T-helper 17 cell (primary cell): ENCODE data around the gene AKAP8L. TPM values are rescaled to one million over a fixed set of nuclear protein-coding genes. Genes with fewer than 3 reads are reported as not detected.

ENCODE experiments used
- ATAC-seq: fragments of 150-1000 bp; cut with Tn5 transposase; 2 replicates; pipeline ENCODE4 v1.10.0; 2021; ENCODE audit warnings: mild to moderate bottlenecking, moderate library complexity
- DNase-seq, 3 donors: peaks; one replicate each; pipeline versions ENCODE4 v3.0.0 to v3.0.0-alpha.2; 2020 to 2021
- H3K9me3 ChIP-seq: one replicate; pipeline ENCODE4 v1.7.0; 2013; ENCODE audit warnings: low read length, mild to moderate bottlenecking; ENCODE audit not compliant: control insufficient read depth, poor library complexity, severe bottlenecking
- H3K27ac Mint-ChIP-seq: one replicate; pipeline ENCODE4 v1.8.0; 2022; ENCODE audit warnings: mild to moderate bottlenecking, moderate library complexity, mixed read lengths
- H3K27me3 Mint-ChIP-seq: one replicate; pipeline ENCODE4 v1.8.0; 2022; ENCODE audit warnings: mixed read lengths
- H3K36me3 Mint-ChIP-seq: one replicate; pipeline ENCODE4 v1.8.0; 2022; ENCODE audit warnings: low read depth, mixed read lengths
- H3K4me1 Mint-ChIP-seq: one replicate; pipeline ENCODE4 v1.8.0; 2022; ENCODE audit warnings: mild to moderate bottlenecking, mixed read lengths
- H3K4me3 Mint-ChIP-seq: one replicate; pipeline ENCODE4 v1.8.0; 2022; ENCODE audit warnings: mild to moderate bottlenecking, moderate library complexity, mixed read lengths
- total RNA-seq, 4 donors: library from RNA in 2 of 4; stranded (reverse) in 2 of 4; gene quantifications; one replicate each; pipeline ENCODE4 v1.2.3 and lab custom pipeline; 2022 to 2026

AKAP8L gene
- total RNA-seq, 2 donors from 2014 or later, result 116 to 123 TPM

DNA sequence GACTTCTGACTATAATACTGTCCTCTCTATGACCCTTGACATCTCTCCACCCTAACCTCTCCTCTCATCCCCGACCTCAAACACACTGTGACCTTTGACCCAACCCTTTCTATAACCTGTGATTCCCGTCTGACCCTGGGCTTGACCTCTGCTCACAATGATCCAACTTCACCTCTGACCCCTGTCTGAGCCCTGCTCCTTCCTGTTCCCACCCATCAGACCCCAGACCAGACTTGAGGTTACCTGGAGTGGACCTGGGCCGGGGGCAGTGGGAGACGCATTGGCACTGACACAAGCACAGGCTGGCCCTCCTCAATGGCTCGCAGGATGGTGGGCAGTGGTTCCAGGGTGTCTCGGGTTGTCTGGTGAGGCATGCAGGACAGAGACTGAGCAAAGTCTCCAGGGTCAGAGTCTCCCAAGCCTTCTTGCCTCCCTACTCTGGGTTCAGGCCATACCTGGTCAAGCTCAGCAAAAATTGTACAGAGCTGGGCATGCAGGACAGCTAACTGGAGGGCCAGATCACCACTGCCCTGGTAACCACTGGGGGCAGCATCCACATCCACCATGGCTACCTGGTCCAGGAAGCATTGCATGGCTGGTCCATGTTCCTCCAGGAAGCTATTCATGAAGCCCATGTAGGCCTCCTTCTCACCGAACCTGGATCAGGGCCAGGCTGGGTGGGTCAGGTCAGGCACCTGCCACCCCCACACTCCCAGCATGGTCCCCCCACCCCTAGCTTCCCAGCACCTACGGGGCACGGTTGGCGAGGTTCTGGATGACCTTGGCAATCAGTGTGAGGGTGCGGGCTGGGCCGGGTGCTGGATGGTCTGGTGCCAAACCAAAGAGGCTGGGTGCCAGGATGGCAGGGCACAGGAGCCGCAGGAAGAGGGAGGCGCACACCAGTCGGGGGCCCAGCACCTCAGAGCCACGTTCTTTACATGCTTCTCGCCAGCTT lies 35.4 kb upstream of the AKAP8L start:
- Mint-ChIP-seq H3K36me3 (peaks cover 4% of the 10 kb centered on the region), H3K4me3 (no peak overlapping the region), H3K27ac (peak overlapping the region; percentile 37), H3K27me3 (no peaks in the 10 kb centered on the region), H3K4me1 (peaks cover 18% of the 10 kb centered on the region)
- no peaks in the 10 kb centered on the region for H3K9me3 ChIP-seq
- ATAC-seq (no peak), DNase-seq (no peak)

- Mint-ChIP-seq H3K36me3 (peaks cover 4% of the 10 kb centered on the region), H3K27me3 (no peaks in the 10 kb centered on the region), H3K27ac (no peak overlapping the region), H3K4me3 (no peak overlapping the region), H3K4me1 (peaks cover 25% of the 10 kb centered on the region)
- ATAC-seq (no peak), DNase-seq (no peak)
- no peaks in the 10 kb centered on the region for H3K9me3 ChIP-seq
These were observed 34.3 kb upstream of the AKAP8L start for GRCh38 chr19:15453091-15453578.

GRCh38 chr19:15452111-15453047 lies 33.6 kb upstream of the AKAP8L start:
- H3K36me3 Mint-ChIP-seq, result peaks cover 4% of the 10 kb centered on the region
- H3K27me3 Mint-ChIP-seq, result no peaks in the 10 kb centered on the region
- no peak for DNase-seq
- H3K4me1 Mint-ChIP-seq, result peaks cover 21% of the 10 kb centered on the region
- ATAC-seq, result no peak
- H3K9me3 ChIP-seq, result no peaks in the 10 kb centered on the region
- no peak overlapping the region for H3K4me3 Mint-ChIP-seq
- no peak overlapping the region for H3K27ac Mint-ChIP-seq

- DNase-seq (no peak), ATAC-seq (no peak)
- Mint-ChIP-seq H3K4me1 (peaks cover 24% of the 10 kb centered on the region), H3K4me3 (peak overlapping the region; percentile 56), H3K27ac (peak overlapping the region; percentile 1), H3K36me3 (peaks cover 4% of the 10 kb centered on the region), H3K27me3 (no peaks in the 10 kb centered on the region)
- H3K9me3 ChIP-seq, result no peaks in the 10 kb centered on the region
These were observed 31.7 kb upstream of the AKAP8L start for GRCh38 chr19:15450528-15450890.

DNA sequence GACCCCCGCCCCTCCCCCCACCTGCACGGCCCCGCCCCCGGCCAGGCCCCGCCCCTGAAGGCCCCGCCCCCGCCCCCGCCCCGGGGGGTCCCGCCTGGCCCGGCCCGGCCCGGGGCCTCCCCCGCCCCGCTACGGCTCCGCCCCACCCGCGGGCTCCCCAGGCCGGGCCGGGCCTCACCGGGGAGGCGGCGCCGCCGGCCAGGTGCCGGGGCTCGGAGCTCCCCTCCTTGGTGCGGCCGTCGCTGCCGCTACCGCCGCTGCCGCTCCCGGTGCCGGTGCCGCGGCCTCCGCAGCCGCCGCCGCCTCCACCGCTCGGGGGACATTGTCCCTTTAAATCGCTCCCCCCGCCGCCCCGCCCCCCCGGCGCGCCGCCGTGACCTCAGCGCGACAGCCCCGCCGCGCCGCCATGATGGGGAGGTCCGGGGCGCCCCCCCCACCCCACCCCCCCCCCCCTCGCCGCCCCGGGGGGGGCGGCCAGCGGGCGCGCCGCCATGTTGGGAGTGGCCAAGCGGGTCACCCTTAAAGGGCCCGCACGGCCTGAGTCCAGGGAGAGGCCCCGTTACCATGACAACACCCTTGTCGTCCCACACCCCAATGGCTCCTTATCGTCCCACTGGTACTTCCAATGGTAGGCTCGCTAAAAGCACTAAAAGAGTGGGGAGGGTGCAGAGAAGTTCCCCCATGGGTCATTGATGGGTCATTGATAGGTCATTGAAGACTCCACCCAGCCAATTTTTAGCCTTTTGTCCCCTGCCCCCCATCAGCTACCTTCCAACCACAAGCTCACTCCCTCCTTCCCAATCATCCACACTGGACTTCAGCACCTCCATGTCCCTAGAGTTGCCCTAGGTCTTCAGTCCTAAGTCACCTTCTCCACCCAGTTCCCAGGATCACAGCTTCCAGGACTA lies 31.1 kb upstream of the AKAP8L start, which contains the start of gene WIZ:
TSS of gene WIZ (minus strand) at position 337 of the 908 bp plus-strand sequence. CDS start 1,649 bp downstream, outside the sequence.
- Mint-ChIP-seq H3K27ac (peak within 1 kb of the TSS; percentile 32), H3K36me3 (peaks cover 4% of the 10 kb centered on the region), H3K4me1 (peaks cover 18% of the 10 kb centered on the region), H3K27me3 (no peaks in the 10 kb centered on the region), H3K4me3 (peak within 1 kb of the TSS; percentile 86)
- DNase-seq, result peak; percentile 76 to 81 (median 79)
- H3K9me3 ChIP-seq, result no peaks in the 10 kb centered on the region
- peak; percentile 88 for ATAC-seq

GRCh38 chr19:15448778-15449619 lies 30.2 kb upstream of the AKAP8L start:
- no peak for ATAC-seq
- H3K27me3 Mint-ChIP-seq, result no peaks in the 10 kb centered on the region
- H3K4me3 Mint-ChIP-seq, result peak overlapping the region; percentile 86
- peak overlapping the region; percentile 32 for H3K27ac Mint-ChIP-seq
- no peaks in the 10 kb centered on the region for H3K9me3 ChIP-seq
- H3K36me3 Mint-ChIP-seq, result peaks cover 3% of the 10 kb centered on the region
- peaks cover 16% of the 10 kb centered on the region for H3K4me1 Mint-ChIP-seq
- DNase-seq, result no peak

GRCh38 chr19:15448044-15448777 lies 29.4 kb upstream of the AKAP8L start:
- no peaks in the 10 kb centered on the region for H3K9me3 ChIP-seq
- no peaks in the 10 kb centered on the region for H3K27me3 Mint-ChIP-seq
- H3K4me1 Mint-ChIP-seq, result peaks cover 14% of the 10 kb centered on the region
- H3K36me3 Mint-ChIP-seq, result no peaks in the 10 kb centered on the region
- DNase-seq (no peak), ATAC-seq (no peak)
- H3K4me3 Mint-ChIP-seq, result peak overlapping the region; percentile 86
- H3K27ac Mint-ChIP-seq, result peak overlapping the region; percentile 32

DNA sequence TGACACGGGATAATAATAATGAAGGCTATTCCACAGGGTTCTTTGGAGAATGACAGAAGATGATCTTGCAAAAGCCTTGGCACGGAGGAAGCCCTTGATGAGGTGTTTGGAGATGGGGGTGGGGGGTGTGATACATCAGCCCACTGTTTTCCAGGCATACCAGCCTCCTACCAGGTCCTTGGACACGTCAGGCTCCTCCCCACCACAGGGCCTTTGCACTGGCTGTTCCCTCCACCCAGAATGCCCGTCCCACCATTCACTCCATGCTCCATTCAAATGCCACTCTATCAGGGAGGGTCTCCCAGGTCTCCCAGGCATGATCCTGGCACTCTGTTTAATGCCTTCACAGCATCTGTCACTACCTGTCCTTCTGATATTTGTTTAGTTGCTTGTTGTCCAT lies 28.3 kb upstream of the AKAP8L start:
- ATAC-seq (no peak), DNase-seq (no peak)
- Mint-ChIP-seq H3K36me3 (no peaks in the 10 kb centered on the region), H3K27me3 (no peaks in the 10 kb centered on the region), H3K4me1 (peaks cover 14% of the 10 kb centered on the region), H3K27ac (no peak overlapping the region), H3K4me3 (peak overlapping the region; percentile 49)
- no peaks in the 10 kb centered on the region for H3K9me3 ChIP-seq

GRCh38 chr19:15445807-15446376 lies 27.1 kb upstream of the AKAP8L start:
- DNase-seq (no peak), ATAC-seq (no peak)
- H3K36me3 Mint-ChIP-seq, result no peaks in the 10 kb centered on the region
- no peaks in the 10 kb centered on the region for H3K27me3 Mint-ChIP-seq
- H3K4me1 Mint-ChIP-seq, result peaks cover 14% of the 10 kb centered on the region
- no peak overlapping the region for H3K27ac Mint-ChIP-seq
- no peak overlapping the region for H3K4me3 Mint-ChIP-seq
- H3K9me3 ChIP-seq, result no peaks in the 10 kb centered on the region

DNA sequence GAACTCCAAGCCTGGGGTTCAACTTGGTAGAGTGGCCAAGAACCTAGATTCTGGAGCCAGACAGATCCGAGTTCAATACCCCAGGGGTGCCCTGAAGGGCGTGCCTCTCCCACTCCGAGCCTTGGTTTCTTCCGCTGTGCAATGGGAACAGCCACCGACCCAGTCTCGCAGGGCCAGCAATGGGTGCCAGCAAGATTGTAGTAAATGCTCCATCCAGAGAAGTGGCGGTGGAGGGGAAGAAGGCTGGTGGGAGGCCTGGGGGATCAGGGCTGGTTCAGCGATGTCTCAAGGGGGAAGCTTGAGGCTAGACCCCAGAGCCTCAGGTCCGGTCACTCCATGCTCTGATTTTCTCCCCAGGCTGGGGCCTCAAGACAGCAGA lies 26.4 kb upstream of the AKAP8L start:
- Mint-ChIP-seq H3K27ac (no peak overlapping the region), H3K4me1 (peaks cover 11% of the 10 kb centered on the region), H3K4me3 (no peak overlapping the region), H3K36me3 (no peaks in the 10 kb centered on the region), H3K27me3 (no peaks in the 10 kb centered on the region)
- H3K9me3 ChIP-seq, result no peaks in the 10 kb centered on the region
- DNase-seq (no peak), ATAC-seq (no peak)
